Mucosa of stomach (tissue), 1 donor: ENCODE results near the gene ATG7.
"Not testable (repeated sequence)": the region's sequence is repeated elsewhere in the genome, so short reads cannot be mapped to it uniquely, and the experiment has no call there.

Source experiments
- H3K27me3 ChIP-seq: one replicate; pipeline ENCODE4 v1.7.0; 2013; ENCODE audit warnings: mild to moderate bottlenecking, low read length; ENCODE audit not compliant: control insufficient read depth, insufficient read depth
- H3K36me3 ChIP-seq: one replicate; pipeline ENCODE4 v1.7.0; 2013; ENCODE audit warnings: low read length; ENCODE audit not compliant: control insufficient read depth, insufficient read depth
- H3K4me1 ChIP-seq: one replicate; pipeline ENCODE4 v1.7.0; 2013; ENCODE audit warnings: mild to moderate bottlenecking, low read length; ENCODE audit not compliant: control insufficient read depth, insufficient read depth
- H3K4me3 ChIP-seq: one replicate; pipeline ENCODE4 v1.7.0; 2013; ENCODE audit warnings: low read length
- H3K9ac ChIP-seq: one replicate; pipeline ENCODE4 v1.7.0; 2013; ENCODE audit warnings: mild to moderate bottlenecking, low read length, moderate library complexity
- H3K9me3 ChIP-seq: one replicate; pipeline ENCODE4 v1.7.0; 2013; ENCODE audit warnings: mild to moderate bottlenecking, low read length, moderate library complexity; ENCODE audit not compliant: control insufficient read depth
- donor health status: Pancreatic carcinoma.

Gene ATG7

DNA sequence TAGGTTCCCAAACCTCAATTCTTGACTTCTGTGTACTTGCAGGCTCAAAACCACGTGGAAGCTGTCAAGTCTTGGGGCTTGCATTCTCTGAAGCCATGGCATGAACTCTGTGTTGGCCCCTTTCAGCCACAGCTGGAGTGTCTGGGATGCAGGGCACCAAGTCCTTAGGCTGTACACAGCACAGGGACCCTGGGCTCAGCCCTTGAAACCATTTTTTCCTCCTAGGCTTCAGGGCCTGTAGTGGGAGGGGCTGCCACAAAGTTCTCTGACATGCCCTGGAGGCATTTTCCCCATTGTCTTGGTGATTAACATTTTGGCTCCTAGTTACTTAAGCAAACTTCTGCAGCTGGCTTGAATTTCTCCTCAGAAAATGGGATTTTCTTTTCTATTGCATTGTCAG lies 135.4 kb downstream of the ATG7 start:
- no peaks in the 10 kb centered on the region for H3K36me3 ChIP-seq
- H3K9ac ChIP-seq, result no peak overlapping the region
- no peak overlapping the region for H3K4me3 ChIP-seq
- no peaks in the 10 kb centered on the region for H3K4me1 ChIP-seq
- no peaks in the 10 kb centered on the region for H3K27me3 ChIP-seq
- no peaks in the 10 kb centered on the region for H3K9me3 ChIP-seq

DNA sequence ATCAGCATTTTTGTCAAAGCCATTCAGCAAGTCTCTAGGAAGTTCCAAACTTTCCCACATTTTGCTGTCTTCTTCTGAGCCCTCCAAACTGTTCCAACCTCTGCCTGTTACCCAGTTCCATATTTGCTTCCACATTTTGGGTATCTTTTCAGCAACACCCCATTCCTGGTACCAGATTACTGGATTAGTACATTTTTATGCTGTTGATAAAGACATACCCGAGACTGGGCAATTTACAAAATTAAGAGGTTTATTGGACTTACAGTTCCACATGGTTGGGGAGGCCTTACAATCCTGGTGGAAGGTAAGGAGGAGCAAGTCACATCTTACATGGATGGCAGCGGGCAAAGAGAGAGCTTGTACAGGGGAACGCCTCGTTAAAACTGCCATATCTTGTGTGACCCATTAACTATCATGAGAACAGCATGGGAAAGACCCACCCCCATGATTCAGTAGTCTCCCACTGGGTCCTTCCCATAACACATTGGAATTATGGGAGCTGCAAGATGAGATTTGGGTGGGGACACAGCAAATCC lies 136.2 kb downstream of the ATG7 start:
- not testable (repeated sequence) for H3K27me3 ChIP-seq, H3K36me3 ChIP-seq, H3K4me1 ChIP-seq, H3K4me3 ChIP-seq, H3K9ac ChIP-seq, H3K9me3 ChIP-seq

GRCh38 chr3:11410564-11410963 lies 138.4 kb downstream of the ATG7 start:
- Histone ChIP-seq H3K4me1 (no peaks in the 10 kb centered on the region), H3K27me3 (no peaks in the 10 kb centered on the region), H3K4me3 (no peak overlapping the region), H3K9me3 (no peaks in the 10 kb centered on the region), H3K9ac (no peak overlapping the region), H3K36me3 (no peaks in the 10 kb centered on the region)

DNA sequence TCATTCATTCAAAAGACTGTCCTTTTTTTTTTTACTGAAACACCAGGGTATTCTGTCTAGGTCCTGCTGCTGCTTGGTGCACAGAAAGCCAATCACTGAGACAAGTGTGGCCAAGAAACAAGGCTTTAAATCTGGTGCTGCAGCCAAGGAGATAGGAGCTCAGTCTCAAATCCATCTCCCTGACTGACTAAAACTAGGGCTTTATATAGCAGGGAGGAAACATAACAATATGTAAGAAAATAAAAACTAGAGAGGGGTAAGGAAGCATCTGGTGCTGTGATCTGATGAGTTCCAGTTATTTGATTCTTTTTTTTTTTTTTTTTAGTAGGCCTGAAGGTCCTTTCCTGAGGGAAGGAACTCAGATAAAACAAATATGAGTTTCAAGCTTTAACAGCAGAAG lies 139.8 kb downstream of the ATG7 start:
- Histone ChIP-seq H3K4me1 (no peaks in the 10 kb centered on the region), H3K9me3 (no peaks in the 10 kb centered on the region), H3K4me3 (no peak overlapping the region), H3K9ac (no peak overlapping the region), H3K36me3 (no peaks in the 10 kb centered on the region), H3K27me3 (no peaks in the 10 kb centered on the region)

DNA sequence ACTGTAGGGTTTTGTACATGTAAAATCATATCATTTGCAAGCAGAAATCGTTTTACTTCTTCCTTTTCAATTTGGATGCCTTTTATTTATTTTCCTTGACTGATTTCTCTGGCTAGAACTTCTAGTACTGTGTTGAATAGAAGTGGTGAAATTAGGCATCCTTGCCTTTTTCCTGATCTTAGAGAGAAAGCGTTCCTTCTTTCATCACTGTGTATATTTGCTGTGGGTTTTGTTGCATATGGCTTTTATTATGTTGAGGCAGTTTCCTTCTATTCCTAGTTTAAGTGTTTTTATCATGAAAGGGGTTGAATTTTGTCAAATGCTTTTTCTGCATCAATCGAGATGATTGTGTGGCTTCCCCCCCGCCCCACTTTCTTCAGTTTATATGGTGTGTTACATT lies 140.9 kb downstream of the ATG7 start:
- Histone ChIP-seq H3K9ac (no peak overlapping the region), H3K4me1 (no peaks in the 10 kb centered on the region), H3K4me3 (no peak overlapping the region), H3K36me3 (no peaks in the 10 kb centered on the region), H3K9me3 (no peaks in the 10 kb centered on the region), H3K27me3 (no peaks in the 10 kb centered on the region)

- no peaks in the 10 kb centered on the region for H3K4me1 ChIP-seq
- no peak overlapping the region for H3K9ac ChIP-seq
- H3K27me3 ChIP-seq, result no peaks in the 10 kb centered on the region
- no peaks in the 10 kb centered on the region for H3K9me3 ChIP-seq
- H3K36me3 ChIP-seq, result no peaks in the 10 kb centered on the region
- H3K4me3 ChIP-seq, result no peak overlapping the region
These were observed 142.9 kb downstream of the ATG7 start for GRCh38 chr3:11415099-11415498.

- Histone ChIP-seq H3K4me1 (no peaks in the 10 kb centered on the region), H3K4me3 (no peak overlapping the region), H3K36me3 (no peaks in the 10 kb centered on the region), H3K9me3 (no peaks in the 10 kb centered on the region), H3K9ac (no peak overlapping the region), H3K27me3 (no peaks in the 10 kb centered on the region)
These were observed 147.9 kb downstream of the ATG7 start for GRCh38 chr3:11420066-11420465.

- H3K36me3 ChIP-seq, result no peaks in the 10 kb centered on the region
- H3K9ac ChIP-seq, result no peak overlapping the region
- H3K4me3 ChIP-seq, result no peak overlapping the region
- no peaks in the 10 kb centered on the region for H3K9me3 ChIP-seq
- no peaks in the 10 kb centered on the region for H3K27me3 ChIP-seq
- H3K4me1 ChIP-seq, result no peaks in the 10 kb centered on the region
These were observed 150.1 kb downstream of the ATG7 start for GRCh38 chr3:11422291-11422690.

- Histone ChIP-seq H3K27me3 (no peaks in the 10 kb centered on the region), H3K4me1 (no peaks in the 10 kb centered on the region), H3K9ac (no peak overlapping the region), H3K9me3 (no peaks in the 10 kb centered on the region), H3K36me3 (peaks cover 5% of the 10 kb centered on the region), H3K4me3 (no peak overlapping the region)
These were observed 151.7 kb downstream of the ATG7 start for GRCh38 chr3:11423868-11424267.

GRCh38 chr3:11424277-11424676 lies 152.1 kb downstream of the ATG7 start:
- Histone ChIP-seq H3K4me1 (no peaks in the 10 kb centered on the region), H3K36me3 (peaks cover 5% of the 10 kb centered on the region), H3K27me3 (no peaks in the 10 kb centered on the region), H3K9ac (no peak overlapping the region), H3K4me3 (no peak overlapping the region), H3K9me3 (no peaks in the 10 kb centered on the region)

DNA sequence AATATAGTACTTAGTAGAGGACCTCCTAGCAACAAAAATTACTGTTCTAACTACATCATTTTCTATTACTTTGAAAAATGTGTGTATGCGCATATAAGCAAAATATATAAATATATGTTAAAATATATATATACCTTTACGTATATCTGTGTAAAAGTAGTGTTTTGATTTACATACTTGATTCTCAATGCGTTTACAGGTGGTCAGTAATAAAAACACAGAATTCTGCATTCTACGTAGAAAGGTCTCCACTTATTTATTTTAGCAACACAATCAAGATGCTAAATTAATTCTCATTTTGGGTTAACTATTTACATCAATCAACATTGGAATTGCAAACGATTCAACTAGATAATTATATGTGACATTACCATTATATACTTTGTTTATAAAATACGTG lies 158.0 kb downstream of the ATG7 start:
- peaks cover 5% of the 10 kb centered on the region for H3K36me3 ChIP-seq
- no peaks in the 10 kb centered on the region for H3K27me3 ChIP-seq
- H3K9me3 ChIP-seq, result no peaks in the 10 kb centered on the region
- H3K4me3 ChIP-seq, result no peak overlapping the region
- no peaks in the 10 kb centered on the region for H3K4me1 ChIP-seq
- no peak overlapping the region for H3K9ac ChIP-seq

- Histone ChIP-seq H3K27me3 (no peaks in the 10 kb centered on the region), H3K4me1 (no peaks in the 10 kb centered on the region), H3K4me3 (no peak overlapping the region), H3K36me3 (peaks cover 5% of the 10 kb centered on the region), H3K9ac (no peak overlapping the region), H3K9me3 (no peaks in the 10 kb centered on the region)
These were observed 158.4 kb downstream of the ATG7 start for GRCh38 chr3:11430624-11431023.

DNA sequence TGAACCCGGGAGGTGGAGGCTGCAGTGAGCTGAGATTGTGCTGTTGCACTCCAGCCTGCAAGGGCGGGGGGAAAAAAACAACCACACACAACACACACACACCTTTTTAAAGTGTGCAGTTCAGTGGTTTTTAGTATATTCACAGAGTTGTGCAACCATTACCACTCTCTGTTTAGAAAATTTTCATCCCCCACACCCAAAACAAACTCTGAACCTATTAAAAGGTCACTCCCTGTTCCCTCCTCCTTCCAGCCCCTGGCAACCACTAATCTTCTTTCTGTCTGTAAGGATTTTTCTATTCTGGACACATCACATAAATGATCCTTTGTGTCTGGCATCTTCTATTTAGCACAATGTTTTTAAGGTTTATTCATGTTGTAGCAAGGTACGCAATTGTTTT lies 159.1 kb downstream of the ATG7 start:
- Histone ChIP-seq H3K36me3 (peaks cover 5% of the 10 kb centered on the region), H3K4me1 (no peaks in the 10 kb centered on the region), H3K9ac (no peak overlapping the region), H3K4me3 (no peak overlapping the region), H3K9me3 (no peaks in the 10 kb centered on the region), H3K27me3 (no peaks in the 10 kb centered on the region)
